Osteoblast (primary cell): ENCODE measurements around the gene GTSE1. TPM values are rescaled to one million over a fixed set of nuclear protein-coding genes. Genes with fewer than 3 reads are reported as not detected.

Source experiments
- DNase-seq: peaks from one replicate; pipeline ENCODE4 v3.0.0; 2011; ENCODE audit warnings: low spot score, mixed read lengths; ENCODE audit not compliant: insufficient read length; ENCODE audit errors: missing footprints
- H2AFZ ChIP-seq: 2 replicates; pipeline ENCODE4 v1.6.0; 2011; ENCODE audit warnings: mild to moderate bottlenecking, low read length
- H3K27ac ChIP-seq: 2 replicates; pipeline ENCODE4 v1.5.1; 2011; ENCODE audit warnings: mild to moderate bottlenecking, low read depth, low read length, moderate library complexity
- H3K27me3 ChIP-seq: 2 replicates; pipeline ENCODE4 v1.6.0; 2012; ENCODE audit warnings: mild to moderate bottlenecking, control low read depth, inconsistent platforms, low read length, moderate library complexity; ENCODE audit not compliant: insufficient read depth
- H3K36me3 ChIP-seq: 2 replicates; pipeline ENCODE4 v1.5.1; 2011; ENCODE audit warnings: mild to moderate bottlenecking, low read length, control low read depth, moderate library complexity; ENCODE audit not compliant: insufficient read depth
- H3K4me1 ChIP-seq: 2 replicates; pipeline ENCODE4 v1.5.1; 2011; ENCODE audit warnings: mild to moderate bottlenecking, low read length, control low read depth, moderate library complexity; ENCODE audit not compliant: insufficient read depth
- H3K4me2 ChIP-seq: 2 replicates; pipeline ENCODE4 v1.6.0; 2011; ENCODE audit warnings: mild to moderate bottlenecking, low read length; ENCODE audit not compliant: insufficient read depth
- H3K4me3 ChIP-seq: fragments of 200-600 bp; sonication (generic); 3 replicates; pipeline ENCODE4 v1.5.1; 2012; ENCODE audit warnings: mild to moderate bottlenecking, low read length, inconsistent platforms; ENCODE audit not compliant: insufficient read depth
- H3K79me2 ChIP-seq: 2 replicates; pipeline ENCODE4 v1.6.0; 2012; ENCODE audit warnings: mild to moderate bottlenecking, low read length, control low read depth, inconsistent platforms; ENCODE audit not compliant: insufficient read depth
- H3K9me3 ChIP-seq: 2 replicates; pipeline ENCODE4 v1.5.1; 2011; ENCODE audit warnings: low read depth, low read length, control low read depth
- H4K20me1 ChIP-seq: 2 replicates; pipeline ENCODE4 v1.6.0; 2012; ENCODE audit warnings: mild to moderate bottlenecking, low read length, control low read depth; ENCODE audit not compliant: insufficient read depth
- CTCF ChIP-seq: IDR thresholded peaks from 2 replicates; pipeline ENCODE4 v1.5.1; 2011; ENCODE audit warnings: mild to moderate bottlenecking, low read depth, low read length, moderate library complexity; ENCODE audit errors: extremely low read depth
- total RNA-seq: library from RNA; depleted of rRNA; stranded (reverse); fragments of >200 nt; gene quantifications from 2 replicates; pipeline ENCODE4 v1.2.3, GENCODE V29; 2012

The GTSE1 gene
- total RNA-seq, 1 donor, result 1.8 TPM

- no peaks in the 10 kb centered on the region for H3K79me2 ChIP-seq
- H3K4me3 ChIP-seq, result no peak overlapping the region
- H3K36me3 ChIP-seq, result peaks cover 32% of the 10 kb centered on the region
- H4K20me1 ChIP-seq, result no peaks in the 10 kb centered on the region
- no peak overlapping the region for H3K4me2 ChIP-seq
- TF ChIP-seq CTCF, result no peak
- no peaks in the 10 kb centered on the region for H3K27me3 ChIP-seq
- H2AFZ ChIP-seq, result no peak overlapping the region
- peak; percentile 56 for DNase-seq
- H3K9me3 ChIP-seq, result no peaks in the 10 kb centered on the region
- H3K4me1 ChIP-seq, result peaks cover under 1% of the 10 kb centered on the region
- no peak overlapping the region for H3K27ac ChIP-seq
Measured at GRCh38 chr22:46290121-46290842, 6.4 kb upstream of the GTSE1 start.

- H3K79me2 ChIP-seq, result no peaks in the 10 kb centered on the region
- H3K27ac ChIP-seq, result no peak overlapping the region
- H3K4me3 ChIP-seq, result no peak overlapping the region
- H2AFZ ChIP-seq, result no peak overlapping the region
- H3K9me3 ChIP-seq, result no peaks in the 10 kb centered on the region
- peaks cover 9% of the 10 kb centered on the region for H3K4me1 ChIP-seq
- DNase-seq, result peak; percentile 68
- H4K20me1 ChIP-seq, result no peaks in the 10 kb centered on the region
- H3K36me3 ChIP-seq, result peaks cover 32% of the 10 kb centered on the region
- no peak overlapping the region for H3K4me2 ChIP-seq
- TF ChIP-seq CTCF, result no peak
- H3K27me3 ChIP-seq, result no peaks in the 10 kb centered on the region
Measured at GRCh38 chr22:46290843-46291785, 5.6 kb upstream of the GTSE1 start.

DNA sequence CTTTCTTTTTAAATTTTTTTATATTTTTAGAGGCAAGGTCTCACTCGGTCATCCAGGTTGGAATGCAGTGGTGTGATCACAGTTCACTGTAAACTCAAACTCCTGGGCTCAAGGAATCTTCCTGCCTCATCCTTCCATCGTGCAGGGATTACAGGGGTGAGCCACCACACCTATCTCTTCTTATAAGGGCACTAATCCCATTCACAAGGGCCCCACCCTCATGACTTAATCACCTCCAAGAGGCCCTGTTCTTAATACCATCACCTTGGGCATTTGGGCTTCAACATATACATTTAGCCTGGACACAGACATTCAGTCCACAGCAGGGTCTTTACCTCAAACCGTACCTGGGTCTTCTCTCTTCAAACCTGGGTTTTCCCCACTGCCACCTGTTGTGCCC lies 4.5 kb upstream of the GTSE1 start:
- Histone ChIP-seq H3K79me2 (peaks cover 4% of the 10 kb centered on the region), H3K4me3 (no peak overlapping the region), H3K27ac (no peak overlapping the region), H3K4me1 (peaks cover 12% of the 10 kb centered on the region), H3K36me3 (peaks cover 28% of the 10 kb centered on the region), H2AFZ (no peak overlapping the region), H3K4me2 (no peak overlapping the region), H3K27me3 (no peaks in the 10 kb centered on the region), H3K9me3 (no peaks in the 10 kb centered on the region), H4K20me1 (no peaks in the 10 kb centered on the region)
- no peak for TF ChIP-seq CTCF
- no peak for DNase-seq

DNA sequence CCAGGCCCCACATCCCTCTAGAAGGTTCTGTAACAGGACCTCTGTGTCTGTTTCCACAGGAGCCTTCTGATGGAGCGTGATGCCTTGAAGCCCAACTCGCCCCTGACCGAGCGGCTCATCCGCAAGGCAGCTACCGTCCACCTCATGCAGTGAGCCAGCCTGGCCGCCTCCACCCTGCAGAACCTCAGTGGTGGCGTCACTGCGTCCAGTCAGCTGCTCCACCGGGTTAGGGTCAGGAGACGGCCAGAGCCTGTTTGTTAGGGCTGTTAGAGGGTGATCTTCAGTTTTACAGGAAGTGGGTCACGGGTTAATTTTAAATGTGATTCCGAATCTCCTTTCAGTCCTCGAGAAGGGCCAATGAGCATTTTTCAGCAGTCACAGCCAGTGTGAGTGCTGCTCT lies 3.9 kb upstream of the GTSE1 start:
- Histone ChIP-seq H3K4me3 (no peak overlapping the region), H4K20me1 (no peaks in the 10 kb centered on the region), H3K27me3 (no peaks in the 10 kb centered on the region), H3K4me1 (peaks cover 17% of the 10 kb centered on the region), H3K4me2 (no peak overlapping the region), H3K79me2 (peaks cover 9% of the 10 kb centered on the region), H3K9me3 (no peaks in the 10 kb centered on the region), H2AFZ (no peak overlapping the region), H3K36me3 (peaks cover 28% of the 10 kb centered on the region), H3K27ac (no peak overlapping the region)
- no peak for TF ChIP-seq CTCF
- DNase-seq, result peak; percentile 36
